ENCODE measurements around the gene SPTLC2. TPM values are rescaled to one million over a fixed set of nuclear protein-coding genes. Genes with fewer than 3 reads are reported as not detected.
A peak's percentile ranks its signal among the peaks of the same experiment; 100 is the strongest.
"Not testable (repeated sequence)": the region's sequence is repeated elsewhere in the genome, so short reads cannot be mapped to it uniquely, and the experiment has no call there.

The SPTLC2 gene
- total RNA-seq, 1 experiment from 2014 or later: 44.7 TPM

DNA sequence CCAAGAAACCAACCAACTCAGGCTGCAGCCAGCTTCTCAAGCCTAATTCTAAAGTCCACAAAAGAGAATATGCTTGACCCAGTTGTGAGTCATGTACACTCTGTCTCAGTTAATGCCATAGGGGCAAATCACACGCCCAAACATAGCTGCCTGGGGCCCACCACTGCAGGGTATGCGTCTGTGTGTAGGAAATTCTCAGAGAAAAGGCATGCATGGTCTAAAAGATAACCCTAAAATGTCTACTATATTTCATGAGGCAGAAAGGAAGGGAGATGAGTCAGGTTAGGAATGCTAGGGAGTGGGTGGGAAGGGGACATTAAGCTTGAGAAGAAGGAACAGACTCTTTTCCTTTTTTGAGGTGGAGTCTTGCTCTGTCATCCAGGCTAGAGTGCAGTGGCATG, 22.3 kb upstream of the SPTLC2 start:
- Histone ChIP-seq H3K79me2 (ENCODE audit: insufficient read depth, low read length) (no peaks in the 10 kb centered on the region), H2AFZ (ENCODE audit: low read depth, low read length, poor library complexity, severe bottlenecking) (no peak overlapping the region), H3K9me2 (ENCODE audit: insufficient read depth) (no peaks in the 10 kb centered on the region), H3K4me1 (ENCODE audit: control insufficient read depth in 1 of 2, insufficient read depth in 2 of 2, low read length in 2 of 2) (peaks cover 0 to 9% of the 10 kb centered on the region in 2 experiments; a peak in 3 of 4 replicates), H3K36me3 (ENCODE audit: control insufficient read depth in 1 of 2, insufficient read depth in 2 of 2, low read length in 2 of 2) (no peaks in the 10 kb centered on the region), H4K20me1 (ENCODE audit: insufficient read depth) (no peaks in the 10 kb centered on the region), H3K9me3 (ENCODE audit: control insufficient read depth in 1 of 2, insufficient read depth in 1 of 2, low read depth in 1 of 2, low read length in 2 of 2) (no peaks in the 10 kb centered on the region; a peak in 1 of 4 replicates), H3K9ac (ENCODE audit: low read length) (no peak overlapping the region), H3K27me3 (ENCODE audit: insufficient read depth, low read length) (no peaks in the 10 kb centered on the region), H3K27ac (ENCODE audit: low read depth, low read length) (no peak overlapping the region), H3K4me2 (ENCODE audit: low read length) (peak overlapping the region; percentile 29), H3K4me3 (replicated peaks in 1 of 2; ENCODE audit: low read depth in 1 of 2, low read length in 2 of 2) (no peak overlapping the region)
- DNase-seq (ENCODE audit: low read depth, low spot score): no peak
- POLR2A ChIA-PET: no interaction called here
- CTCF ChIA-PET: no interaction called here
- intact Hi-C loops (cut with micrococcal nuclease): no loop called here
- RAD21 ChIA-PET (ENCODE audit: low non-redundant PET in 1 of 2, low total read pairs in 2 of 2, uncharacterized antibody in 2 of 2, unreplicated experiment in 2 of 2): no interaction called here
- no TSS peak for BruUV-seq (replicated peaks)
- TF ChIP-seq YY1 (IDR thresholded peaks at IDR 0.05; ENCODE audit: extremely low read depth, insufficient replicate concordance, low read depth, low read length) (no peak), CEBPB (IDR thresholded peaks at IDR 0.05; ENCODE audit: low read depth) (no peak)
- TF ChIP-seq, protein P1, sequence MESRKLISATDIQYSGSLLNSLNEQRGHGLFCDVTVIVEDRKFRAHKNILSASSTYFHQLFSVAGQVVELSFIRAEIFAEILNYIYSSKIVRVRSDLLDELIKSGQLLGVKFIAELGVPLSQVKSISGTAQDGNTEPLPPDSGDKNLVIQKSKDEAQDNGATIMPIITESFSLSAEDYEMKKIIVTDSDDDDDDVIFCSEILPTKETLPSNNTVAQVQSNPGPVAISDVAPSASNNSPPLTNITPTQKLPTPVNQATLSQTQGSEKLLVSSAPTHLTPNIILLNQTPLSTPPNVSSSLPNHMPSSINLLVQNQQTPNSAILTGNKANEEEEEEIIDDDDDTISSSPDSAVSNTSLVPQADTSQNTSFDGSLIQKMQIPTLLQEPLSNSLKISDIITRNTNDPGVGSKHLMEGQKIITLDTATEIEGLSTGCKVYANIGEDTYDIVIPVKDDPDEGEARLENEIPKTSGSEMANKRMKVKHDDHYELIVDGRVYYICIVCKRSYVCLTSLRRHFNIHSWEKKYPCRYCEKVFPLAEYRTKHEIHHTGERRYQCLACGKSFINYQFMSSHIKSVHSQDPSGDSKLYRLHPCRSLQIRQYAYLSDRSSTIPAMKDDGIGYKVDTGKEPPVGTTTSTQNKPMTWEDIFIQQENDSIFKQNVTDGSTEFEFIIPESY (IDR thresholded peaks at IDR 0.05; ENCODE audit: extremely low read depth, insufficient replicate concordance, low read length): no peak
- TF ChIP-seq, protein P2, sequence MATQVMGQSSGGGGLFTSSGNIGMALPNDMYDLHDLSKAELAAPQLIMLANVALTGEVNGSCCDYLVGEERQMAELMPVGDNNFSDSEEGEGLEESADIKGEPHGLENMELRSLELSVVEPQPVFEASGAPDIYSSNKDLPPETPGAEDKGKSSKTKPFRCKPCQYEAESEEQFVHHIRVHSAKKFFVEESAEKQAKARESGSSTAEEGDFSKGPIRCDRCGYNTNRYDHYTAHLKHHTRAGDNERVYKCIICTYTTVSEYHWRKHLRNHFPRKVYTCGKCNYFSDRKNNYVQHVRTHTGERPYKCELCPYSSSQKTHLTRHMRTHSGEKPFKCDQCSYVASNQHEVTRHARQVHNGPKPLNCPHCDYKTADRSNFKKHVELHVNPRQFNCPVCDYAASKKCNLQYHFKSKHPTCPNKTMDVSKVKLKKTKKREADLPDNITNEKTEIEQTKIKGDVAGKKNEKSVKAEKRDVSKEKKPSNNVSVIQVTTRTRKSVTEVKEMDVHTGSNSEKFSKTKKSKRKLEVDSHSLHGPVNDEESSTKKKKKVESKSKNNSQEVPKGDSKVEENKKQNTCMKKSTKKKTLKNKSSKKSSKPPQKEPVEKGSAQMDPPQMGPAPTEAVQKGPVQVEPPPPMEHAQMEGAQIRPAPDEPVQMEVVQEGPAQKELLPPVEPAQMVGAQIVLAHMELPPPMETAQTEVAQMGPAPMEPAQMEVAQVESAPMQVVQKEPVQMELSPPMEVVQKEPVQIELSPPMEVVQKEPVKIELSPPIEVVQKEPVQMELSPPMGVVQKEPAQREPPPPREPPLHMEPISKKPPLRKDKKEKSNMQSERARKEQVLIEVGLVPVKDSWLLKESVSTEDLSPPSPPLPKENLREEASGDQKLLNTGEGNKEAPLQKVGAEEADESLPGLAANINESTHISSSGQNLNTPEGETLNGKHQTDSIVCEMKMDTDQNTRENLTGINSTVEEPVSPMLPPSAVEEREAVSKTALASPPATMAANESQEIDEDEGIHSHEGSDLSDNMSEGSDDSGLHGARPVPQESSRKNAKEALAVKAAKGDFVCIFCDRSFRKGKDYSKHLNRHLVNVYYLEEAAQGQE (IDR thresholded peaks at IDR 0.05; ENCODE audit: low read depth): no peak
- ATAC-seq: no peak

DNA sequence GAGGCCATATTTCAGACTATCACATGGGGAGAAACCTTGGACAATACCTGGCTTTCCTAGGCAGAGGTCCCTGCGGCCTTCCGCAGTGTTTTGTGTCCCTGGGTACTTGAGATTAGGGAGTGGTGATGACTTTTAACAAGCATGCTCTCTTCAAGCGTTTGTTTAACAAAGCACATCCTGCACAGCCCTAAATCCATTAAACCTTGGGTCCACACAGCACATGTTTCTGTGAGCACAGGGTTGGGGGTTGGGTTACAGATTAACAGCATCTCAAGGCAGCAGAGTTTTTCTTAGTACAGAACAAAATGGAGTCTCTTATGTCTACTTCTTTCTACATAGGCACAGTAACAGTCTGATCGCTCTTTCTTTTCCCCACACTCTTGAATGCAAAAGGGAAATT, 19.4 kb upstream of the SPTLC2 start:
- CTCF ChIA-PET; H3K9me2 ChIP-seq (ENCODE audit: insufficient read depth); H3K36me3 ChIP-seq (ENCODE audit: control insufficient read depth in 1 of 2, insufficient read depth in 2 of 2, low read length in 2 of 2); H3K27me3 ChIP-seq (ENCODE audit: insufficient read depth, low read length); H3K4me3 ChIP-seq (replicated peaks in 1 of 2; ENCODE audit: low read depth in 1 of 2, low read length in 2 of 2); H2AFZ ChIP-seq (ENCODE audit: low read depth, low read length, poor library complexity, severe bottlenecking); BruUV-seq (replicated peaks); intact Hi-C loops (cut with micrococcal nuclease); H4K20me1 ChIP-seq (ENCODE audit: insufficient read depth); H3K4me1 ChIP-seq (ENCODE audit: control insufficient read depth in 1 of 2, insufficient read depth in 2 of 2, low read length in 2 of 2); H3K79me2 ChIP-seq (ENCODE audit: insufficient read depth, low read length); H3K27ac ChIP-seq (ENCODE audit: low read depth, low read length); H3K9ac ChIP-seq (ENCODE audit: low read length); H3K9me3 ChIP-seq (ENCODE audit: control insufficient read depth in 1 of 2, insufficient read depth in 1 of 2, low read depth in 1 of 2, low read length in 2 of 2); RAD21 ChIA-PET (ENCODE audit: low non-redundant PET in 1 of 2, low total read pairs in 2 of 2, uncharacterized antibody in 2 of 2, unreplicated experiment in 2 of 2); H3K4me2 ChIP-seq (ENCODE audit: low read length); DNase-seq (ENCODE audit: low read depth, low spot score); ATAC-seq; POLR2A ChIA-PET: not testable (repeated sequence)

DNA sequence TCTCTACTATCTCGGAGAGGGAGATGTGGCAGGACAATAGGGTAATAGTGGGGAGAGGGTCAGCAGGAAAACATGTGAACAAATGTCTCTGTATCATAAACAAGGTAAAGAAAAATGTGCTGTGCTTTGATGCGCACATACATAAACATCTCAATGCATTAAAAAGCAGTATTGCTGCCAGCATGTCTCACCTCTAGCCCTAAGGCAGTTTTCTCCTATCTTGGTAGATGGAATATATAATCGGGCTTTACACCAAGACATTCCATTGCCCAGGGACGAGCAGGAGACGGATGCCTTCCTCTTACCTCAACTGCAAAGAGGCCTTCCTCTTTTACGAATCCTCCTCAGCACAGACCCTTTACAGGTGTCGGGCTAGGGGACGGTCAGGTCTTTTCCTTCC, 19.0 kb upstream of the SPTLC2 start:
- BruUV-seq (replicated peaks); intact Hi-C loops (cut with micrococcal nuclease); ATAC-seq; H3K27ac ChIP-seq (ENCODE audit: low read depth, low read length); H3K9ac ChIP-seq (ENCODE audit: low read length); DNase-seq (ENCODE audit: low read depth, low spot score); H3K27me3 ChIP-seq (ENCODE audit: insufficient read depth, low read length); H3K4me2 ChIP-seq (ENCODE audit: low read length); CTCF ChIA-PET; POLR2A ChIA-PET; H3K9me2 ChIP-seq (ENCODE audit: insufficient read depth); H4K20me1 ChIP-seq (ENCODE audit: insufficient read depth); H3K36me3 ChIP-seq (ENCODE audit: control insufficient read depth in 1 of 2, insufficient read depth in 2 of 2, low read length in 2 of 2); H3K9me3 ChIP-seq (ENCODE audit: control insufficient read depth in 1 of 2, insufficient read depth in 1 of 2, low read depth in 1 of 2, low read length in 2 of 2); RAD21 ChIA-PET (ENCODE audit: low non-redundant PET in 1 of 2, low total read pairs in 2 of 2, uncharacterized antibody in 2 of 2, unreplicated experiment in 2 of 2); H3K79me2 ChIP-seq (ENCODE audit: insufficient read depth, low read length); H3K4me1 ChIP-seq (ENCODE audit: control insufficient read depth in 1 of 2, insufficient read depth in 2 of 2, low read length in 2 of 2); H2AFZ ChIP-seq (ENCODE audit: low read depth, low read length, poor library complexity, severe bottlenecking); H3K4me3 ChIP-seq (replicated peaks in 1 of 2; ENCODE audit: low read depth in 1 of 2, low read length in 2 of 2): not testable (repeated sequence)
